CD4-positive, CD25-positive, alpha-beta regulatory T cell (primary cell): ENCODE results near the gene ATF7IP. TPM values are rescaled to one million over a fixed set of nuclear protein-coding genes. Genes with fewer than 3 reads are reported as not detected.

ENCODE experiments used
- ATAC-seq, 2 donors: fragments of 150-1000 bp; cut with Tn5 transposase; one replicate each; pipeline ENCODE4 v1.10.0; 2021; ENCODE audit warnings: low read depth in 2 of 2, moderate number of reproducible peaks in 2 of 2, moderate library complexity in 1 of 2
- DNase-seq, 3 donors: peaks; one replicate each; pipeline versions ENCODE4 v3.0.0 to v3.0.0-alpha.2; 2012 to 2022; ENCODE audit warnings: mixed read lengths in 1 of 3
- H3K27ac ChIP-seq: one replicate; pipeline ENCODE4 v1.7.0; 2013; ENCODE audit warnings: mild to moderate bottlenecking, low read length; ENCODE audit not compliant: insufficient read depth, poor library complexity, severe bottlenecking
- H3K27me3 ChIP-seq: one replicate; pipeline ENCODE4 v1.7.0; 2013; ENCODE audit warnings: low read length; ENCODE audit not compliant: control insufficient read depth, insufficient read depth
- H3K36me3 ChIP-seq: one replicate; pipeline ENCODE4 v1.7.0; 2013; ENCODE audit warnings: mild to moderate bottlenecking, low read length, moderate library complexity; ENCODE audit not compliant: control insufficient read depth, insufficient read depth
- H3K4me1 ChIP-seq: 2 replicates; pipeline ENCODE4 v1.7.0; 2013; ENCODE audit warnings: mild to moderate bottlenecking, low read length; ENCODE audit not compliant: insufficient read depth, control insufficient read depth, poor library complexity, severe bottlenecking
- H3K4me3 ChIP-seq: one replicate; pipeline ENCODE4 v1.7.0; 2013; ENCODE audit warnings: low read depth, mild to moderate bottlenecking, low read length, moderate library complexity
- H3K9me3 ChIP-seq, 2 experiments: 1 replicate in 1 of 2; 2 replicates in 1 of 2; pipeline ENCODE4 v1.7.0; 2013; ENCODE audit warnings: low read length in 2 of 2, mild to moderate bottlenecking in 1 of 2, moderate library complexity in 1 of 2; ENCODE audit not compliant: control insufficient read depth in 2 of 2
- H3K27ac Mint-ChIP-seq, 3 donors: one replicate each; pipeline ENCODE4 v1.8.0; 2020 to 2022; ENCODE audit warnings: mild to moderate bottlenecking in 3 of 3, mixed read lengths in 3 of 3, moderate library complexity in 2 of 3
- H3K27me3 Mint-ChIP-seq: one replicate; pipeline ENCODE4 v1.8.0; 2022; ENCODE audit warnings: mild to moderate bottlenecking, mixed read lengths
- H3K36me3 Mint-ChIP-seq: one replicate; pipeline ENCODE4 v1.8.0; 2020; ENCODE audit warnings: mixed read lengths
- H3K4me1 Mint-ChIP-seq, 4 donors: one replicate each; pipeline ENCODE4 v1.8.0; 2020 to 2022; ENCODE audit warnings: mixed read lengths in 4 of 4, mild to moderate bottlenecking in 1 of 4
- H3K4me3 Mint-ChIP-seq, 4 donors: one replicate each; pipeline ENCODE4 v1.8.0; 2020 to 2022; ENCODE audit warnings: mild to moderate bottlenecking in 4 of 4, mixed read lengths in 4 of 4, moderate library complexity in 3 of 4
- H3K9me3 Mint-ChIP-seq, 7 donors: one replicate each; pipeline ENCODE4 v1.8.0; 2020 to 2022; ENCODE audit warnings: mixed read lengths in 7 of 7, mild to moderate bottlenecking in 3 of 7, moderate library complexity in 2 of 7
- polyA plus RNA-seq, 4 donors: library from polyadenylated mRNA; unstranded; fragments of 300-500 nt; fragmentation: Illumina TruSeq; gene quantifications; one replicate each; pipeline ENCODE4 v1.2.3, GENCODE V29; 2021
- total RNA-seq: library from RNA; stranded (reverse); gene quantifications from one replicate; pipeline ENCODE4 v1.2.3, GENCODE V29; 2022

The ATF7IP gene
- total and polyA plus RNA-seq, 5 donors from 2014 or later = 83.9 to 175 (median 101) TPM

- Mint-ChIP-seq H3K4me3 (no peak overlapping the region), H3K27ac (peak overlapping the region in 2 of 3 donors; percentile 75 to 79)
- H3K36me3 ChIP-seq = peaks cover 89% of the 10 kb centered on the region
Measured at GRCh38 chr12:14460212-14460841, 94.8 kb downstream of the ATF7IP start.

DNA sequence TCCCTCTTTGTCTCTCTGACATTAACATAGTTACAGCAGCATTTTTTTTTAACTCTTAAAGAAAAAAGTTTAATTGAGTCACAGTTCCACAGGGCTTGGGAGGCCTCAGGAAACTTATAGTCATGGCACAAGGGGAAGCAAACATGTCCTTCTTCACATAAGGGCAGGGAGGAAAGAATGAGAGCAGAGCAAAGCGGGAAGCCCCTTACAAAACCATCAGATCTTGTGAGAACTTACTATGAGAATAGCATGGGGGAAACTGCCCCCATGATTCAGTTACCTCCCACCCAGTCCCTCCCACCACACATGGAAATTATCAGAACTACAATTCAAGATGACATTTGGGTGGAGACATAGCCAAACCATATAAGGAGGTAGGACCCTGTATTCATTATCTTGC, 106.0 kb downstream of the ATF7IP start:
- peaks cover 3 to 13% (median 9%) of the 10 kb centered on the region in 4 donors for H3K4me1 Mint-ChIP-seq
- no peak overlapping the region for H3K27ac Mint-ChIP-seq
- peaks cover 70% of the 10 kb centered on the region for H3K36me3 Mint-ChIP-seq
- peaks cover 52 to 53% of the 10 kb centered on the region in 2 experiments for H3K9me3 ChIP-seq
- H3K27me3 ChIP-seq = no peaks in the 10 kb centered on the region
- H3K27me3 Mint-ChIP-seq = no peaks in the 10 kb centered on the region
- no peaks in the 10 kb centered on the region for H3K4me1 ChIP-seq
- no peak for ATAC-seq
- H3K36me3 ChIP-seq = peaks cover 96% of the 10 kb centered on the region
- no peak overlapping the region for H3K4me3 ChIP-seq
- no peak overlapping the region for H3K27ac ChIP-seq
- H3K4me3 Mint-ChIP-seq = peak overlapping the region in 1 of 4 donors; percentile 28
- no peak for DNase-seq
- peaks cover 3 to 36% (median 14%) of the 10 kb centered on the region in 7 donors for H3K9me3 Mint-ChIP-seq

More at GRCh38 chr12:14460212-14460841, 94.8 kb downstream of the ATF7IP start:
- Histone ChIP-seq H3K27me3 (no peaks in the 10 kb centered on the region), H3K27ac (no peak overlapping the region), H3K4me1 (peaks cover 4% of the 10 kb centered on the region), H3K4me3 (no peak overlapping the region), H3K9me3 (no peaks in the 10 kb centered on the region)
- ATAC-seq (no peak), DNase-seq (no peak)
- no peaks in the 10 kb centered on the region for H3K9me3 Mint-ChIP-seq
- peaks cover 48% of the 10 kb centered on the region for H3K36me3 Mint-ChIP-seq
- peaks cover 17 to 46% (median 39%) of the 10 kb centered on the region in 4 donors for H3K4me1 Mint-ChIP-seq
- H3K27me3 Mint-ChIP-seq = no peaks in the 10 kb centered on the region

GRCh38 chr12:14473707-14474287, 108.3 kb downstream of the ATF7IP start:
- H3K4me3 Mint-ChIP-seq = no peak overlapping the region
- H3K36me3 ChIP-seq = peaks cover 90% of the 10 kb centered on the region
- peaks cover 4 to 18% (median 10%) of the 10 kb centered on the region in 4 donors for H3K4me1 Mint-ChIP-seq
- H3K27ac Mint-ChIP-seq = no peak overlapping the region
- no peak overlapping the region for H3K4me3 ChIP-seq
- no peak overlapping the region for H3K27ac ChIP-seq
- no peaks in the 10 kb centered on the region for H3K27me3 Mint-ChIP-seq
- ATAC-seq (no peak), DNase-seq (peak in 2 of 3 donors; percentile 34)
- peaks cover 69% of the 10 kb centered on the region for H3K36me3 Mint-ChIP-seq
- peaks cover 3 to 36% (median 13%) of the 10 kb centered on the region in 7 donors for H3K9me3 Mint-ChIP-seq
- H3K27me3 ChIP-seq = no peaks in the 10 kb centered on the region
- no peaks in the 10 kb centered on the region for H3K4me1 ChIP-seq
- H3K9me3 ChIP-seq = peaks cover 52 to 53% of the 10 kb centered on the region in 2 experiments

DNA sequence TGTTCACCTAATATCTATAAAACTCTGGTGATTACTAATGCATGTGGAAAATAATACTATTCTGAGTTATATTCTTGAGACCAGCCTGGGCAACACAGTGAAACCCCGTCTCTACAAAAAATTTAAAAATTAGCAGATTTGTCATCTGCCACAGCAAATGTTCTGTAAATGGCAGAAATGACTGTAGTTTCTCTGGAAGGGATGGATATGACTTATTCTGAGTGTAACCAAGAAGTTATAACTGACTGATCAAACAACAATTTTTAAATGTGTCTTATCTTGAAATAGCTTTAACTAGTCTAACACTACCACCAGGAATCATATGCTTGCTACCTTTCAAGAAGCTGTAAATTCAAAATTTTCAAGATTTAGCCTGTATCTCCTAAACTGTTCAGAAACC, 113.5 kb downstream of the ATF7IP start:
- Mint-ChIP-seq H3K27ac (no peak overlapping the region), H3K36me3 (peaks cover 64% of the 10 kb centered on the region), H3K27me3 (no peaks in the 10 kb centered on the region), H3K9me3 (peaks cover 0 to 8% (median 4%) of the 10 kb centered on the region in 7 donors), H3K4me3 (no peak overlapping the region), H3K4me1 (peaks cover 5 to 24% (median 16%) of the 10 kb centered on the region in 4 donors)
- H3K27ac ChIP-seq = no peak overlapping the region
- no peak overlapping the region for H3K4me3 ChIP-seq
- H3K36me3 ChIP-seq = peaks cover 92% of the 10 kb centered on the region
- H3K27me3 ChIP-seq = no peaks in the 10 kb centered on the region
- DNase-seq (peak in 1 of 3 donors; percentile 7), ATAC-seq (no peak)
- H3K9me3 ChIP-seq = peaks cover 15 to 18% of the 10 kb centered on the region in 2 experiments
- no peaks in the 10 kb centered on the region for H3K4me1 ChIP-seq

DNA sequence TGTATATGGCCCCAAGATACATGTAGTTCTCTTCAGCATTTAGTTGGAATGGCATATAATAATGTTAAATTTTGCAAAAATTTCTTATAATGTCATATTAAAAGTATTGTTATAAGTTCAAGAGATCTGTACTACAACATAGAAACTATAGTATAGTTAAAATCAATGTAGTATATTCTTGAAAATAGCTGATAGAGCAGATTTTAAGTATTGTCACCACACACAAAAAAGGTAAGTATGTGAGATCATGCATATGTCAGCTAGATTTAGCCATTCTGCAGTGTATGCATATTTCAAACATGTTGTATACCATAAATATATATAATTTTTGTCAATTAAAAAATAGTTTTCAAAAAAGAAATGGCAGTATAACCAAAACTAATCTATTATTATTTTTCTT, 115.7 kb downstream of the ATF7IP start:
- no peak overlapping the region for H3K27ac Mint-ChIP-seq
- H3K4me1 ChIP-seq = no peaks in the 10 kb centered on the region
- no peaks in the 10 kb centered on the region for H3K9me3 Mint-ChIP-seq

GRCh38 chr12:14482361-14482760, 116.9 kb downstream of the ATF7IP start:
- Histone ChIP-seq H3K4me1 (no peaks in the 10 kb centered on the region), H3K36me3 (peaks cover 90% of the 10 kb centered on the region), H3K27ac (no peak overlapping the region), H3K4me3 (no peak overlapping the region), H3K27me3 (no peaks in the 10 kb centered on the region), H3K9me3 (no peaks in the 10 kb centered on the region)
- H3K36me3 Mint-ChIP-seq = peaks cover 76% of the 10 kb centered on the region
- H3K4me1 Mint-ChIP-seq = peaks cover 5 to 29% (median 17%) of the 10 kb centered on the region in 4 donors
- H3K27me3 Mint-ChIP-seq = no peaks in the 10 kb centered on the region
- H3K27ac Mint-ChIP-seq = peak overlapping the region in 1 of 3 donors; percentile 12
- no peak overlapping the region for H3K4me3 Mint-ChIP-seq
- peaks cover 0 to 2% (median 0%) of the 10 kb centered on the region in 7 donors for H3K9me3 Mint-ChIP-seq
- DNase-seq = no peak
- ATAC-seq = no peak

More for the DNA sequence above, 115.7 kb downstream of the ATF7IP start:
- no peak overlapping the region for H3K4me3 ChIP-seq
- H3K27ac ChIP-seq = no peak overlapping the region
- H3K27me3 ChIP-seq = no peaks in the 10 kb centered on the region
- DNase-seq = no peak
- H3K4me1 Mint-ChIP-seq = peaks cover 5 to 26% (median 17%) of the 10 kb centered on the region in 4 donors
- H3K36me3 Mint-ChIP-seq = peaks cover 65% of the 10 kb centered on the region
- H3K36me3 ChIP-seq = peaks cover 93% of the 10 kb centered on the region
- no peak overlapping the region for H3K4me3 Mint-ChIP-seq
- ATAC-seq = no peak
- no peaks in the 10 kb centered on the region for H3K27me3 Mint-ChIP-seq
- H3K9me3 ChIP-seq = no peaks in the 10 kb centered on the region

GRCh38 chr12:14482886-14483285, 117.4 kb downstream of the ATF7IP start:
- no peaks in the 10 kb centered on the region for H3K4me1 ChIP-seq
- no peak for DNase-seq
- no peak overlapping the region for H3K27ac ChIP-seq
- H3K9me3 ChIP-seq = no peaks in the 10 kb centered on the region
- H3K4me1 Mint-ChIP-seq = peaks cover 5 to 29% (median 17%) of the 10 kb centered on the region in 4 donors
- H3K4me3 Mint-ChIP-seq = no peak overlapping the region
- ATAC-seq = no peak
- H3K27me3 Mint-ChIP-seq = no peaks in the 10 kb centered on the region
- H3K4me3 ChIP-seq = no peak overlapping the region
- peaks cover 79% of the 10 kb centered on the region for H3K36me3 Mint-ChIP-seq
- H3K9me3 Mint-ChIP-seq = peaks cover 0 to 2% (median 0%) of the 10 kb centered on the region in 7 donors
- H3K36me3 ChIP-seq = peaks cover 95% of the 10 kb centered on the region
- H3K27me3 ChIP-seq = no peaks in the 10 kb centered on the region
- peak overlapping the region in 1 of 3 donors; percentile 12 for H3K27ac Mint-ChIP-seq
